Astrocyte of the cerebellum (primary cell): Measurements from ENCODE around the gene MTFR1L.

Experiments
- DNase-seq: peaks from one replicate; pipeline ENCODE4 v3.0.0-alpha.2; 2011; ENCODE audit warnings: low read depth
- H3K4me3 ChIP-seq: 2 replicates; pipeline ENCODE4 v1.5.1; 2011; ENCODE audit warnings: mild to moderate bottlenecking, low read depth, low read length, moderate library complexity
- CTCF ChIP-seq: IDR thresholded peaks from 2 replicates; pipeline ENCODE4 v1.5.1; 2012; ENCODE audit warnings: low read length, low read depth, moderate library complexity, mild to moderate bottlenecking; ENCODE audit errors: missing control alignments
- in situ Hi-C: cut with HindIII; loops from 2 replicates; pipeline ENCODE4 v1.10.0; 2017; ENCODE audit warnings: low sequenced_read_pairs

The MTFR1L gene

GRCh38 chr1:25876693-25877077, 56.9 kb downstream of the MTFR1L start:
- DNase-seq: no peak
- H3K4me3 ChIP-seq: no peak overlapping the region
- TF ChIP-seq CTCF: no peak
- in situ Hi-C loops: no loop called here

GRCh38 chr1:25877155-25877554, 57.4 kb downstream of the MTFR1L start:
- TF ChIP-seq CTCF: no peak
- no peak overlapping the region for H3K4me3 ChIP-seq
- in situ Hi-C loops: no loop called here
- DNase-seq: no peak

GRCh38 chr1:25878690-25879089, 58.9 kb downstream of the MTFR1L start:
- H3K4me3 ChIP-seq: no peak overlapping the region
- TF ChIP-seq CTCF: no peak
- in situ Hi-C loops: no loop called here
- DNase-seq: no peak

- TF ChIP-seq CTCF: no peak
- H3K4me3 ChIP-seq: no peak overlapping the region
- DNase-seq: no peak
- in situ Hi-C loops: no loop called here
Observed at GRCh38 chr1:25879675-25880074, 59.9 kb downstream of the MTFR1L start.

GRCh38 chr1:25880518-25880917, 60.8 kb downstream of the MTFR1L start:
- TF ChIP-seq CTCF: no peak
- DNase-seq: no peak
- in situ Hi-C loops: no loop called here
- no peak overlapping the region for H3K4me3 ChIP-seq

GRCh38 chr1:25881266-25881665, 61.5 kb downstream of the MTFR1L start:
- TF ChIP-seq CTCF: no peak
- in situ Hi-C loops: no loop called here
- no peak for DNase-seq
- H3K4me3 ChIP-seq: no peak overlapping the region
